AG04450 (cell line): ENCODE data around the gene MED12. TPM values are rescaled to one million over a fixed set of nuclear protein-coding genes. Genes with fewer than 3 reads are reported as not detected.

Source experiments
- CTCF ChIA-PET: fragments of 300-600, 350-600 bp; formaldehyde crosslinking; extraction: SDS; loops from one replicate; lab custom pipeline; 2022; ENCODE audit warnings: antibody characterized with exemption, inconsistent platforms; lab: Charles Lee
- POLR2A ChIA-PET: fragments of 350-600 bp; formaldehyde crosslinking; extraction: SDS; loops from one replicate; lab custom pipeline; 2021; ENCODE audit warnings: antibody characterized with exemption, inconsistent platforms; lab: Yijun Ruan, JAX
- DNase-seq: peaks from one replicate; pipeline ENCODE4 v3.0.0-alpha.2; 2011; ENCODE audit warnings: low read depth, low spot score
- H3K27ac ChIP-seq: one replicate; pipeline ENCODE4 v1.5.1; 2012; ENCODE audit warnings: low read depth, low read length, control low read depth
- H3K27me3 ChIP-seq: one replicate; pipeline ENCODE4 v1.6.0; 2012; ENCODE audit warnings: low read length; ENCODE audit not compliant: control insufficient read depth, insufficient read depth
- H3K4me3 ChIP-seq: 2 replicates; pipeline ENCODE4 v1.5.1; 2011; ENCODE audit warnings: mild to moderate bottlenecking, low read depth, low read length, control low read depth
- H3K9me3 ChIP-seq: 2 replicates; pipeline ENCODE4 v1.5.1; 2012; ENCODE audit warnings: low read length; ENCODE audit not compliant: control insufficient read depth, insufficient read depth
- polyA minus RNA-seq: library from RNA; depleted of rRNA, polyadenylated mRNA; stranded (reverse); fragments of >200 nt; gene quantifications from 2 replicates; pipeline ENCODE4 v1.2.3, GENCODE V29; 2011; rRNA and poly(A)+ RNA removed
- polyA plus RNA-seq: library from polyadenylated mRNA; depleted of rRNA; stranded (reverse); fragments of >200 nt; gene quantifications from 2 replicates; pipeline ENCODE4 v1.2.3, GENCODE V29; 2011; rRNA removed
- TF ChIP-seq, protein P1 (sequence below): IDR thresholded peaks from 2 replicates; pipeline ENCODE4 v1.5.1; 2011; ENCODE audit warnings: low read depth, low read length, control low read depth, inconsistent platforms

MED12 gene
- 12.7 and 19.7 TPM in 2 replicates for polyA plus RNA-seq
- polyA minus RNA-seq: 66.5 and 84.8 TPM in 2 replicates

DNA sequence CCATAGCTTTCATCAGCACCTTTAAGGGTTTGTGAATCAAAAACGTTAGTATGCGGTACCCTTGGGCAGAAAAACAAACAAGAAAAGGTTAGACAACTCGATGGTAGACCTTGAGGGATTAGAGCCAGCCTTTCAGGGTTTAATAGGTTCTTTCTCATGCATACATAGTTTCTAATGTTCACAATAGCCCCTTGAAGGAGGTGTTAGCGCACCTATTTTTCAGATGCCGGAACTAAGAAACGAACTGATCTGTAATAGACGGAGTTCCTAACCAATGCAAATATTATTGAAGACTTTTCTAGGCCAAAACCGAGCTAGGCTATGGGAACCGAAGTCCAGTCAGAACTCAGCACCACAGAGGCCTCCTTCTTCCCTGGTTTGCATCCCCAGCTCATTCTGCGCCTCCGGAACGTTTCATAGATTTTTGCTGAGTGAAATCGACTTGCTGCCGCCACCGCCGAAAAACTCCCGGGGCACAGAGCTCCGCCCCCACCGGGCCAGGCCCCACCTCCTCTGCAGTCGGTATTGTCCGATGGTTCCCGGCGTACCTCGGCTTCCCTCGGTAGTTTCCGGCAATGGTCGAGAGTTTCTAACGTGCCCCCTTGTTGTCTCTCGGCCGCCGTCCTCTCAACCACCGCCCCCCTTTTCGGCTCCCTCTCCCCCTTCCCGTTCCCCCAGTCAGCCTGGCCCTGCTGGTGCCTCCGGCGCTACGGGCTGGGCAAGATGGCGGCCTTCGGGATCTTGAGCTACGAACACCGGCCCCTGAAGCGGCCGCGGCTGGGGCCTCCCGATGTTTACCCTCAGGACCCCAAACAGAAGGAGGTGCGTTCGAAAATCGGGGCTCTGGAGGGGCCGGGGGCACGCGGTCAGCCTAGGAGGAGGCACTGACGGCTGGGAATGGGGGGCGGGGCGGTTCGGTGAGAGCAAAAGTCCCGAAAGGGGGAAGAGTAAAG is at the start of gene MED12:
MED12 (plus strand) TSS at position 565 of the 953 bp plus-strand sequence; CDS start at position 724, 159 bp downstream.
- peak within 1 kb of the TSS; percentile 68 for H3K4me3 ChIP-seq
- no peaks in the 10 kb centered on the region for H3K9me3 ChIP-seq
- H3K27me3 ChIP-seq: no peaks in the 10 kb centered on the region
- TF ChIP-seq, protein P1, sequence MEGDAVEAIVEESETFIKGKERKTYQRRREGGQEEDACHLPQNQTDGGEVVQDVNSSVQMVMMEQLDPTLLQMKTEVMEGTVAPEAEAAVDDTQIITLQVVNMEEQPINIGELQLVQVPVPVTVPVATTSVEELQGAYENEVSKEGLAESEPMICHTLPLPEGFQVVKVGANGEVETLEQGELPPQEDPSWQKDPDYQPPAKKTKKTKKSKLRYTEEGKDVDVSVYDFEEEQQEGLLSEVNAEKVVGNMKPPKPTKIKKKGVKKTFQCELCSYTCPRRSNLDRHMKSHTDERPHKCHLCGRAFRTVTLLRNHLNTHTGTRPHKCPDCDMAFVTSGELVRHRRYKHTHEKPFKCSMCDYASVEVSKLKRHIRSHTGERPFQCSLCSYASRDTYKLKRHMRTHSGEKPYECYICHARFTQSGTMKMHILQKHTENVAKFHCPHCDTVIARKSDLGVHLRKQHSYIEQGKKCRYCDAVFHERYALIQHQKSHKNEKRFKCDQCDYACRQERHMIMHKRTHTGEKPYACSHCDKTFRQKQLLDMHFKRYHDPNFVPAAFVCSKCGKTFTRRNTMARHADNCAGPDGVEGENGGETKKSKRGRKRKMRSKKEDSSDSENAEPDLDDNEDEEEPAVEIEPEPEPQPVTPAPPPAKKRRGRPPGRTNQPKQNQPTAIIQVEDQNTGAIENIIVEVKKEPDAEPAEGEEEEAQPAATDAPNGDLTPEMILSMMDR: no peak
- ChIA-PET CTCF (interaction anchor here (0.6 to 1.8 kb wide), 6 partner anchors 11 to 102 kb away, joined by 3 to 7 read pairs (median 4); no protein-coding TSS in a partner anchor), POLR2A (interaction anchor here (1.0 kb wide), 1 partner anchor 64 kb away, joined by 4 read pairs; no protein-coding TSS in a partner anchor)
- DNase-seq: peak; percentile 51
- H3K27ac ChIP-seq: peak within 1 kb of the TSS; percentile 39

DNA sequence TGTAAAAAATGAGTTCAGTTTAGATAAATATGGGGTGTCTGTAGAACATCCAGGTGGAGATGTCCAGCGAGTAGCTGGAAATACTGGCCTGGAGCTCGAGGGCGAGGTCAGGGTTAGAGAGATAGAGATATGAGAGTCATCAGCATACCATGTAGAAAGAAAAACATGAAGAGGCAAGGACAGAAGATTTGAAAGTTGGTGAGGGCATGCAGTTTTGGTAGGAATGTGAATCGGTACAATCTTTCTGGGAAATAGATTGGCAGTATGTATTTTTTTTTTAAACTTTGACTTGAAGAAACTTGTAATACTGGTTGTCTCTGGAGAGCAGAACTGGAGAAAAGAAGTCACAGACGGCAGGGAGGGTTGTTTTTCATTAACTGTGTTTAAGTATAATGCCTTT is 47.9 kb upstream of the MED12 start:
- POLR2A ChIA-PET: no interaction called here
- no peaks in the 10 kb centered on the region for H3K9me3 ChIP-seq
- no peak overlapping the region for H3K4me3 ChIP-seq
- H3K27me3 ChIP-seq: no peaks in the 10 kb centered on the region
- TF ChIP-seq, protein P1: no peak
- no peak overlapping the region for H3K27ac ChIP-seq
- CTCF ChIA-PET: no interaction called here
- DNase-seq: no peak

DNA sequence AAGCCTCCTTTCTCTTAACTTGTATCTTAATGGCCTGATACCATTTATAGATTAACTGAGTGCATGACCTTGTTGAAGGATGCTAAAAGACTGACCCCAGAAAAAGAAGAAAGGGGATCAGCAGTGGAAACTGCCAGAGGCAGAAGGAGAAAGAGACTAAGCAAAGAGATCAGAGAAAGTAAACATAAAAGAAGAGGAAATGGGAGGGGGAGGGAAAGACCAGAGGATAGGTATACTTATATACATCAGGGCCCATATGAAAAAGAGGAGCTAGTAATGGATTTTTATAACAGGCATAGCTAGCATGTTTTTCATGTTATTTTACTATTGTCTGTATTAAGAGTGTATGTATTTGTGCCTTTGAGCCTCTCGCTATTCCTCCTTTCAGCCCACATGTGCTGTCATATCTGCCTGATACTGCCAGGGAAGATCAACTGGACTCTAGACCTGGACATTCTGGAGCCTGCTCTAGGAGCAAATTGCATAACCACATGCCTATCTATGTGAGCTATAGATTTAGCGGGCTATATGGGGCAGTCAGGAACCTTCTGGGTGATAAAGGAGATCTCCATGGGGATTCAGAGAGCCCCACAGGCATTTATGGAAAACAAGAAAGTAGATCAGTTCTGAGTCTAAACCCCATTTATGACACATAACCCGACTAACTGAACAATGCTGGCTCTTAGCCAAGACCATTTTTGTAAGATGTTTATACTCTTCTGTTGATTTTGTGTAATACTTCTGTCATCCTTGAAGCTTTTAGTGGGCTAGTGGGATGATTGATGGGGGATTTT is 36.9 kb upstream of the MED12 start:
- H3K27me3 ChIP-seq: no peaks in the 10 kb centered on the region
- no peak overlapping the region for H3K27ac ChIP-seq
- H3K4me3 ChIP-seq: no peak overlapping the region
- CTCF ChIA-PET: no interaction called here
- POLR2A ChIA-PET: no interaction called here
- TF ChIP-seq, protein P1: no peak
- no peaks in the 10 kb centered on the region for H3K9me3 ChIP-seq
- no peak for DNase-seq

DNA sequence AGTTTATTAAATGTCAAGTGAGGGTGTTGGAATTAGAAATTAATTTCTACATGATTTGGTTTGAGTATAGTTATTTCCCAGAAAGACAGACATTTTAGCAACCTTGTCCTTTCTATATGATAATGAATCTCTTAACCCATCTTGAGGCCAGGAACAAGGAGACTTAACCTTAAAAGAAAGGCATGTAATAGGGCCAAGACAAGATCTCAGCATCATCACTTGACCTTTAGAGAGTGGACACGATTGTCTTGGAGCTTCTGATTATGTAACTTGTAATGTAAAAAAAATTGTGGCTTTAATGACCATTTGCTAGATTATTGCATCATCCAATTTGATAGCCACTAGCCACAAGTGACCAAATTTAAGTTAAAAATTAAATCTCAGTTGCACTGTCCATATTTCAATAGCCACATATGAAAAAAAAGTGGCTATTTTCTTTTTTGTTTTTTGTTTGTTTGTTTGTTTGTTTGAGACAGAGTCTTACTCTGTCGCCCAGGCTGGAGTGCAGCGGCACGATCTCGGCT is 36.2 kb upstream of the MED12 start:
- TF ChIP-seq, protein P1: no peak
- no peak overlapping the region for H3K4me3 ChIP-seq

More for the DNA sequence above, 36.2 kb upstream of the MED12 start:
- no peaks in the 10 kb centered on the region for H3K27me3 ChIP-seq
- H3K9me3 ChIP-seq: no peaks in the 10 kb centered on the region
- ChIA-PET POLR2A (no interaction called here), CTCF (no interaction called here)
- no peak for DNase-seq
- no peak overlapping the region for H3K27ac ChIP-seq
